Nephron progenitor cell (in vitro differentiated cells): ENCODE data around the gene MED23.

Experiments
- DNase-seq: peaks from one replicate; pipeline ENCODE4 v3.0.0; 2021
- H3K27ac Mint-ChIP-seq: 2 replicates; pipeline ENCODE4 v1.8.0; 2021; ENCODE audit warnings: mild to moderate bottlenecking, moderate library complexity, mixed read lengths
- H3K27me3 Mint-ChIP-seq: 2 replicates; pipeline ENCODE4 v1.8.0; 2021; ENCODE audit warnings: mild to moderate bottlenecking, low read depth, mixed read lengths; ENCODE audit not compliant: poor library complexity
- H3K36me3 Mint-ChIP-seq: 2 replicates; pipeline ENCODE4 v1.8.0; 2021; ENCODE audit warnings: low read depth, mixed read lengths
- H3K4me1 Mint-ChIP-seq: 2 replicates; pipeline ENCODE4 v1.8.0; 2021; ENCODE audit warnings: mixed read lengths
- H3K4me3 Mint-ChIP-seq: 2 replicates; pipeline ENCODE4 v1.8.0; 2021; ENCODE audit warnings: mild to moderate bottlenecking, moderate library complexity, mixed read lengths
- H3K9me3 Mint-ChIP-seq: 2 replicates; pipeline ENCODE4 v1.8.0; 2021; ENCODE audit warnings: mild to moderate bottlenecking, moderate library complexity, mixed read lengths
- CTCF ChIP-seq: fragments of 200-600 bp; sonication (generic); IDR thresholded peaks from 2 replicates; pipeline ENCODE4 v1.5.0; 2021; ENCODE audit warnings: antibody characterized with exemption

MED23 gene

GRCh38 chr6:131586543-131586942 is 41.5 kb downstream of the MED23 start:
- no peak for DNase-seq
- no peak overlapping the region for H3K4me3 Mint-ChIP-seq
- H3K27ac Mint-ChIP-seq: no peak overlapping the region
- no peaks in the 10 kb centered on the region for H3K27me3 Mint-ChIP-seq
- TF ChIP-seq CTCF: no peak
- peaks cover 58% of the 10 kb centered on the region for H3K36me3 Mint-ChIP-seq
- H3K9me3 Mint-ChIP-seq: no peaks in the 10 kb centered on the region
- H3K4me1 Mint-ChIP-seq: no peaks in the 10 kb centered on the region

GRCh38 chr6:131581523-131581922 is 46.5 kb downstream of the MED23 start:
- H3K27ac Mint-ChIP-seq: no peak overlapping the region
- TF ChIP-seq CTCF: no peak
- H3K4me3 Mint-ChIP-seq: no peak overlapping the region
- H3K4me1 Mint-ChIP-seq: no peaks in the 10 kb centered on the region
- no peaks in the 10 kb centered on the region for H3K9me3 Mint-ChIP-seq
- H3K36me3 Mint-ChIP-seq: peaks cover 55% of the 10 kb centered on the region
- no peak for DNase-seq
- no peaks in the 10 kb centered on the region for H3K27me3 Mint-ChIP-seq

GRCh38 chr6:131575834-131576478 is 52.1 kb downstream of the MED23 start:
- Mint-ChIP-seq H3K27ac (peak overlapping the region; percentile 13), H3K27me3 (peaks cover 3% of the 10 kb centered on the region), H3K4me1 (peaks cover 22% of the 10 kb centered on the region), H3K4me3 (no peak overlapping the region), H3K36me3 (peaks cover 48% of the 10 kb centered on the region), H3K9me3 (no peaks in the 10 kb centered on the region)
- no peak for DNase-seq
- no peak for TF ChIP-seq CTCF

GRCh38 chr6:131574686-131575085 is 53.4 kb downstream of the MED23 start:
- TF ChIP-seq CTCF: no peak
- no peak for DNase-seq
- Mint-ChIP-seq H3K36me3 (peaks cover 38% of the 10 kb centered on the region), H3K4me3 (no peak overlapping the region), H3K4me1 (peaks cover 22% of the 10 kb centered on the region), H3K27ac (no peak overlapping the region), H3K9me3 (no peaks in the 10 kb centered on the region), H3K27me3 (peaks cover 3% of the 10 kb centered on the region)

GRCh38 chr6:131574133-131574532 is 53.9 kb downstream of the MED23 start:
- peak overlapping the region; percentile 17 for H3K27ac Mint-ChIP-seq
- H3K9me3 Mint-ChIP-seq: no peaks in the 10 kb centered on the region
- no peak for TF ChIP-seq CTCF
- no peak overlapping the region for H3K4me3 Mint-ChIP-seq
- H3K4me1 Mint-ChIP-seq: peaks cover 22% of the 10 kb centered on the region
- peaks cover 35% of the 10 kb centered on the region for H3K36me3 Mint-ChIP-seq
- H3K27me3 Mint-ChIP-seq: peaks cover 3% of the 10 kb centered on the region
- no peak for DNase-seq
